ENCODE results near the gene DDX46. TPM values are rescaled to one million over a fixed set of nuclear protein-coding genes. Genes with fewer than 3 reads are reported as not detected.
A peak's percentile ranks its signal among the peaks of the same experiment; 100 is the strongest.

Gene DDX46
- total and polyA plus RNA-seq, 2 of the 8 experiments (the other 6 are each of a cell fraction or from before 2014, with no cell fraction given) = 22.6 to 110 TPM

DNA sequence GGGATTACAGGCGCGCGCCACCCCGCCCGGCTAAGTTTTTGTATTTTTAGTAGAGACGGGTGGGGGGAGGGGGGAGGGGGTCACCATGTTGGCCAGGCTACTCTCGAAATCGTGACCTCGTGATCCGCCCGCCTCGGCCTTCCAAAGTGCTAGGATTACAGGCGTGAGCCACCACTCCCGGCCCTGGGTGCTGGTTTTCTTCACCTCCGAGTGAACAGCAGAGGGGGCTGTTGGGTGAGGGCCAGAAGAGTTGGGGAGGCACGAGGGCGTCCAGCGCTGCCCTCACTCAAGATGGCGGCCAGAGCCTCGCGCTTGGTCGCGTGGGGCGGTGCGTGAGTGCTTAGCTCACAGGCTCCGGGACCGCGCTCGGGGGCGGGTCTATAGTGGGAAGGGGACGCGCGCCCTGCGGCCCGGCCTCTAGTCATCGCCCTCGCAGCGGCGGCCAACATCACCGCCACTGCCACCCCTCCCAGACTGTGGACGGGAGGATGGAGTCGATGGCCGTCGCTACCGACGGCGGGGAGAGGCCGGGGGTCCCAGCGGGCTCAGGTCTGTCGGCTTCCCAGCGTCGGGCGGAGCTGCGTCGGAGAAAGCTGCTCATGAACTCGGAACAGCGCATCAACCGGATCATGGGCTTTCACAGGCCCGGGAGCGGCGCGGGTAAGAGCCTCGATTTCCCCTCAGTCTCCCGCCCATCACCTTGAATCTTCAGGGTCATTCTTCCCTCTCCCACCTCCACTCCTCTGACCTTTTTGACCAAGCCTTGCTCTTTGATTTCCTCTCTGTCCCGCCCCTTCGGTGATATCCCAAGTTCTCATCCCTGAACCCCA is 20.2 kb upstream of the DDX46 start, which contains the start of gene CAMLG (continued):
- TF ChIP-seq, protein P1, sequence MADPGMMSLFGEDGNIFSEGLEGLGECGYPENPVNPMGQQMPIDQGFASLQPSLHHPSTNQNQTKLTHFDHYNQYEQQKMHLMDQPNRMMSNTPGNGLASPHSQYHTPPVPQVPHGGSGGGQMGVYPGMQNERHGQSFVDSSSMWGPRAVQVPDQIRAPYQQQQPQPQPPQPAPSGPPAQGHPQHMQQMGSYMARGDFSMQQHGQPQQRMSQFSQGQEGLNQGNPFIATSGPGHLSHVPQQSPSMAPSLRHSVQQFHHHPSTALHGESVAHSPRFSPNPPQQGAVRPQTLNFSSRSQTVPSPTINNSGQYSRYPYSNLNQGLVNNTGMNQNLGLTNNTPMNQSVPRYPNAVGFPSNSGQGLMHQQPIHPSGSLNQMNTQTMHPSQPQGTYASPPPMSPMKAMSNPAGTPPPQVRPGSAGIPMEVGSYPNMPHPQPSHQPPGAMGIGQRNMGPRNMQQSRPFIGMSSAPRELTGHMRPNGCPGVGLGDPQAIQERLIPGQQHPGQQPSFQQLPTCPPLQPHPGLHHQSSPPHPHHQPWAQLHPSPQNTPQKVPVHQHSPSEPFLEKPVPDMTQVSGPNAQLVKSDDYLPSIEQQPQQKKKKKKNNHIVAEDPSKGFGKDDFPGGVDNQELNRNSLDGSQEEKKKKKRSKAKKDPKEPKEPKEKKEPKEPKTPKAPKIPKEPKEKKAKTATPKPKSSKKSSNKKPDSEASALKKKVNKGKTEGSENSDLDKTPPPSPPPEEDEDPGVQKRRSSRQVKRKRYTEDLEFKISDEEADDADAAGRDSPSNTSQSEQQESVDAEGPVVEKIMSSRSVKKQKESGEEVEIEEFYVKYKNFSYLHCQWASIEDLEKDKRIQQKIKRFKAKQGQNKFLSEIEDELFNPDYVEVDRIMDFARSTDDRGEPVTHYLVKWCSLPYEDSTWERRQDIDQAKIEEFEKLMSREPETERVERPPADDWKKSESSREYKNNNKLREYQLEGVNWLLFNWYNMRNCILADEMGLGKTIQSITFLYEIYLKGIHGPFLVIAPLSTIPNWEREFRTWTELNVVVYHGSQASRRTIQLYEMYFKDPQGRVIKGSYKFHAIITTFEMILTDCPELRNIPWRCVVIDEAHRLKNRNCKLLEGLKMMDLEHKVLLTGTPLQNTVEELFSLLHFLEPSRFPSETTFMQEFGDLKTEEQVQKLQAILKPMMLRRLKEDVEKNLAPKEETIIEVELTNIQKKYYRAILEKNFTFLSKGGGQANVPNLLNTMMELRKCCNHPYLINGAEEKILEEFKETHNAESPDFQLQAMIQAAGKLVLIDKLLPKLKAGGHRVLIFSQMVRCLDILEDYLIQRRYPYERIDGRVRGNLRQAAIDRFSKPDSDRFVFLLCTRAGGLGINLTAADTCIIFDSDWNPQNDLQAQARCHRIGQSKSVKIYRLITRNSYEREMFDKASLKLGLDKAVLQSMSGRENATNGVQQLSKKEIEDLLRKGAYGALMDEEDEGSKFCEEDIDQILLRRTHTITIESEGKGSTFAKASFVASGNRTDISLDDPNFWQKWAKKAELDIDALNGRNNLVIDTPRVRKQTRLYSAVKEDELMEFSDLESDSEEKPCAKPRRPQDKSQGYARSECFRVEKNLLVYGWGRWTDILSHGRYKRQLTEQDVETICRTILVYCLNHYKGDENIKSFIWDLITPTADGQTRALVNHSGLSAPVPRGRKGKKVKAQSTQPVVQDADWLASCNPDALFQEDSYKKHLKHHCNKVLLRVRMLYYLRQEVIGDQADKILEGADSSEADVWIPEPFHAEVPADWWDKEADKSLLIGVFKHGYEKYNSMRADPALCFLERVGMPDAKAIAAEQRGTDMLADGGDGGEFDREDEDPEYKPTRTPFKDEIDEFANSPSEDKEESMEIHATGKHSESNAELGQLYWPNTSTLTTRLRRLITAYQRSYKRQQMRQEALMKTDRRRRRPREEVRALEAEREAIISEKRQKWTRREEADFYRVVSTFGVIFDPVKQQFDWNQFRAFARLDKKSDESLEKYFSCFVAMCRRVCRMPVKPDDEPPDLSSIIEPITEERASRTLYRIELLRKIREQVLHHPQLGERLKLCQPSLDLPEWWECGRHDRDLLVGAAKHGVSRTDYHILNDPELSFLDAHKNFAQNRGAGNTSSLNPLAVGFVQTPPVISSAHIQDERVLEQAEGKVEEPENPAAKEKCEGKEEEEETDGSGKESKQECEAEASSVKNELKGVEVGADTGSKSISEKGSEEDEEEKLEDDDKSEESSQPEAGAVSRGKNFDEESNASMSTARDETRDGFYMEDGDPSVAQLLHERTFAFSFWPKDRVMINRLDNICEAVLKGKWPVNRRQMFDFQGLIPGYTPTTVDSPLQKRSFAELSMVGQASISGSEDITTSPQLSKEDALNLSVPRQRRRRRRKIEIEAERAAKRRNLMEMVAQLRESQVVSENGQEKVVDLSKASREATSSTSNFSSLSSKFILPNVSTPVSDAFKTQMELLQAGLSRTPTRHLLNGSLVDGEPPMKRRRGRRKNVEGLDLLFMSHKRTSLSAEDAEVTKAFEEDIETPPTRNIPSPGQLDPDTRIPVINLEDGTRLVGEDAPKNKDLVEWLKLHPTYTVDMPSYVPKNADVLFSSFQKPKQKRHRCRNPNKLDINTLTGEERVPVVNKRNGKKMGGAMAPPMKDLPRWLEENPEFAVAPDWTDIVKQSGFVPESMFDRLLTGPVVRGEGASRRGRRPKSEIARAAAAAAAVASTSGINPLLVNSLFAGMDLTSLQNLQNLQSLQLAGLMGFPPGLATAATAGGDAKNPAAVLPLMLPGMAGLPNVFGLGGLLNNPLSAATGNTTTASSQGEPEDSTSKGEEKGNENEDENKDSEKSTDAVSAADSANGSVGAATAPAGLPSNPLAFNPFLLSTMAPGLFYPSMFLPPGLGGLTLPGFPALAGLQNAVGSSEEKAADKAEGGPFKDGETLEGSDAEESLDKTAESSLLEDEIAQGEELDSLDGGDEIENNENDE (IDR thresholded peaks at IDR 0.05; ENCODE audit: insufficient replicate concordance, low read length) = no peak
- peak; percentile 65 to 84 for TF ChIP-seq POLR2A (IDR thresholded peaks at IDR 0.05; ENCODE audit: control extremely low read depth in 1 of 2, low read depth in 2 of 2, low read length in 2 of 2)
- TF ChIP-seq KDM1A (IDR thresholded peaks at IDR 0.05; ENCODE audit: borderline replicate concordance, low read length) = no peak
- TF ChIP-seq RAD21 (IDR thresholded peaks at IDR 0.05 in 1 of 2, conservative IDR thresholded peaks at IDR 0.05 in 1 of 2; ENCODE audit: low read depth in 2 of 2, low read length in 2 of 2) = peak; percentile 36 to 57; a peak in 3 of 4 replicates
- peak in 1 of 2 experiments; percentile 54; a peak in 1 of 4 replicates for TF ChIP-seq HDAC2 (IDR thresholded peaks at IDR 0.05; ENCODE audit: borderline replicate concordance in 1 of 2, low read depth in 2 of 2, low read length in 2 of 2)
- no peak for TF ChIP-seq RXRA (IDR thresholded peaks at IDR 0.05; ENCODE audit: insufficient read depth, low read depth, low read length)
